IPS-15b (cell line): ENCODE measurements around the gene ATP2C2.

Experiments used
- H3K27me3 ChIP-seq: one replicate; pipeline ENCODE4 v1.6.1; 2013; ENCODE audit warnings: low read length; ENCODE audit not compliant: control insufficient read depth, insufficient read depth
- H3K36me3 ChIP-seq: one replicate; pipeline ENCODE4 v1.6.1; 2013; ENCODE audit warnings: low read length; ENCODE audit not compliant: control insufficient read depth, insufficient read depth
- H3K4me1 ChIP-seq: one replicate; pipeline ENCODE4 v1.6.1; 2013; ENCODE audit warnings: mild to moderate bottlenecking, low read length; ENCODE audit not compliant: control insufficient read depth, insufficient read depth
- H3K4me3 ChIP-seq: one replicate; pipeline ENCODE4 v1.5.1; 2013; ENCODE audit warnings: low read depth, low read length
- H3K9ac ChIP-seq: one replicate; pipeline ENCODE4 v1.6.1; 2013; ENCODE audit warnings: low read depth, mild to moderate bottlenecking, low read length
- H3K9me3 ChIP-seq: one replicate; pipeline ENCODE4 v1.6.1; 2013; ENCODE audit warnings: mild to moderate bottlenecking, low read length; ENCODE audit not compliant: control insufficient read depth, insufficient read depth

Gene ATP2C2

DNA sequence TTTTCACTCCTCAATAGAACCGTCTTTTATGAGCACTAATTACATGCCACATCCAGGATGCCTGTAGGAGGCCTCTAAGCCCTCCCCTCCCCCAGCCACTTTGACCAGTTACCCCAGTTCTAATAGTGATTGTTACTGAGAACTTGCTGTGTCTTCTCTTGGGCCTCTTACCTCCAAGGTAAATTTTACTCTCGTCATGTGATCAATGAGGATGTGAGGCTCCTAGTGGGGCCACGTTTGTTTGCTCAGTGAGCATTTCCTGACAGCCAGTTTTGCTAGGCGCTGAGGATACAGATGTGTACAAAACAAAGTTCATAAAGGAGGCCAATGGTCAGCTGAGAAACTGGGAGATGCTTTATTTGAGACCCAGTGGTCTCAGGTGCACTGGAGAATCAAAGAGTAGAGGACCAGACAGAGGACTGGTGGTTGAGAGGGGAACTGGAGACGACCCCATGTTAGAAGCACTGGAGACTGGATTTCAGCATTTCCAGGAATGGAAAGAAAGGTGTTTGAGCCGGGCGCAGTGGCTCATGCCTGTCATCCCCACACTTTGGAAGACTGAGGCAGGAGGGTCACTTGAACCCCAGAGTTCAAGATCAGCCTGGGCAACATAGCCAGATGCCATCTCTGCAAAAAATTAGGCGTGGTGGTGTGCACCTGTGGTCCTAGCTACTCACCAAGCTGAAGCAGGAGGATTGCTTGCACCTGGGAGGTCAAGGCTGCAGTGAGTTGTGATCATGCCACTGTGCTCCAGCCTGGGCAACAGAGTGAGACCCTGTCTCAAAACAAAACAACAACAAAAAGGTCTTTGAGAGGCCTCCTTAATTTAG, 2.6 kb downstream of the ATP2C2 start:
- Histone ChIP-seq H3K4me3 (no peak overlapping the region), H3K9me3 (no peaks in the 10 kb centered on the region), H3K27me3 (peaks cover 19% of the 10 kb centered on the region), H3K9ac (no peak overlapping the region), H3K36me3 (no peaks in the 10 kb centered on the region), H3K4me1 (peaks cover 7% of the 10 kb centered on the region)

DNA sequence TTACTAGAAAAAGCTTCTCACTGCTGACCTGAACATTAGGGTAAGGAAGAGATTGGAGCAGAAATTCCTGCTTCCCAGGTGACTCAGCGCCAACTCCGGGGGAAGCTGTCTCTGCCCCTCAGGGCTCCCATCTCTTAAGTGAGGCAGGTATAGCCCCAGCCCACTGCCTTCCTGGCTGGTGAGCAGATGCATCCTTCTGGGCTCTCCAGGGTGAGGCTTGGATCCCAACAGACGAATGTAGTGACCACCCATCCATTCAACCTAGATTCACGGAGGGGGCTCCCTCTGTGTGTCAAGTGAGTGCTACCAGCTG, 3.2 kb downstream of the ATP2C2 start:
- Histone ChIP-seq H3K27me3 (peaks cover 19% of the 10 kb centered on the region), H3K9ac (no peak overlapping the region), H3K9me3 (no peaks in the 10 kb centered on the region), H3K4me1 (peaks cover 7% of the 10 kb centered on the region), H3K4me3 (no peak overlapping the region), H3K36me3 (no peaks in the 10 kb centered on the region)

DNA sequence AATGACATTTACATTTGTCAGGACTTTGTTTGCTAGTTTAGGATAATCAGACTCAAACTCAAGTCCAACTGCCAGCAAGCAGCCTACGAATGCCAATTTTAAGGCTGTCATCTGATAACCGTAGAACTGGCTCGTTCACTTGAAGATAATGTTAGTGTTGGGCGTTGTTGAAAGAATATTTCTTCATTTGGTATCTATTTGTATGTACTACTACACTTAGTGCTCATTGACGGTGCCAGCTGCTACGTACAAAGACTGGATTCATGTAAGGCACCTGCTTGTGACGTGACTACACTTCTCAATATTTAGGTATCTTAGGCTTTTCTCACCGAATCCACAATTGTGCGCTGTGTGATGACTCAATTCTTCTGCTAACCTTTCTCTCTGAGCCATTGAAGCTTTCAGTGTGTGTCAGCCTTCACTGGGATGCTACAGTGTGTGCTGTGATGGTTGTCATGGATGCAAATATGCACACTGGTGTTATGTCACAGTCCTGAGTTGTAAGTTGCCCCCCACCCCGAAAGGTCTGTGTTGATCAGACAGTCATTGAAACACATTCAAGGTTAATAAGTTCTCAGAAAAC, 5.7 kb downstream of the ATP2C2 start:
- H3K36me3 ChIP-seq = no peaks in the 10 kb centered on the region
- H3K27me3 ChIP-seq = peaks cover 6% of the 10 kb centered on the region
- H3K9me3 ChIP-seq = no peaks in the 10 kb centered on the region
- no peak overlapping the region for H3K4me3 ChIP-seq
- H3K9ac ChIP-seq = no peak overlapping the region
- peaks cover 9% of the 10 kb centered on the region for H3K4me1 ChIP-seq

DNA sequence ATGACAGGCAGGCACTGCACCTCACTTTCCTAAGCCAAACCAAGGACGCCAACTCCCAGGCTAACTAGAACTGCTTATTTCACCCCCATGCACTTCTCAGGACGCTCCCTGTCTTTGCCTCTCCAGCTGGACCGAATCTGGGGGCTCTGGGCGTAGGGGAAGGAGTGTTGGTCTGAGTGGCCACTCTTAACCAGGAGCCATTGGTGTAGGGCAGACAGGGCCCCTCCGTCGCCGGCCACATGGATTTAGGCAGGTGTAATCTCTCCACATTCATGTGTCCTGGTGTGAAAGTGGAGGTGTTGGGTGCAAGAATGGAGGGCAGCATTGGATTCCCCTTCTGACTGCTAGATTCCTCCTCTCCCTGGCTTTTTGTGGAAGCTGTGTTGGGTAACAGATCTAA, 9.8 kb downstream of the ATP2C2 start:
- Histone ChIP-seq H3K4me1 (peaks cover 17% of the 10 kb centered on the region), H3K27me3 (no peaks in the 10 kb centered on the region), H3K9ac (no peak overlapping the region), H3K4me3 (no peak overlapping the region), H3K9me3 (no peaks in the 10 kb centered on the region), H3K36me3 (no peaks in the 10 kb centered on the region)

DNA sequence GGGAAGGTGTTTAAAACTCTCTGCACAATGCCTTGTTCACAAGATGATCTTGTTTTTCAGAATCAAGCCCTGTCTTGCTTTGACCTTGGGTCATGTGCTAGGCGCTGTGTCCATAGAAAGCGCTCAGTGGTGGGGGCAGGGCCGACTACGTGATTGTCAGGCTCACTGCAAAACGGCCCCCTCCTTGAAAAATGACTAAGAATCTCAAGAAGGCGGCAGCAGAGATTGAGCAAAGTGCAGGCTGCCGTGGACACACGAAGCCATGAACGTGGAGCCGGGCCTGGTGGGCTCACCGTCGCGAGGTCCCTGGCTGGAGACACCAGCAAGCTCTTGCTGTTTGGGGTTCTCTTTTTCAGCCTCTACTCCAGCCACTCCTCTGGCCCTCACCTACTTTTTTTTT, 10.2 kb downstream of the ATP2C2 start:
- no peak overlapping the region for H3K4me3 ChIP-seq
- H3K36me3 ChIP-seq = no peaks in the 10 kb centered on the region
- H3K9ac ChIP-seq = no peak overlapping the region
- peaks cover 17% of the 10 kb centered on the region for H3K4me1 ChIP-seq
- H3K9me3 ChIP-seq = no peaks in the 10 kb centered on the region
- H3K27me3 ChIP-seq = no peaks in the 10 kb centered on the region

DNA sequence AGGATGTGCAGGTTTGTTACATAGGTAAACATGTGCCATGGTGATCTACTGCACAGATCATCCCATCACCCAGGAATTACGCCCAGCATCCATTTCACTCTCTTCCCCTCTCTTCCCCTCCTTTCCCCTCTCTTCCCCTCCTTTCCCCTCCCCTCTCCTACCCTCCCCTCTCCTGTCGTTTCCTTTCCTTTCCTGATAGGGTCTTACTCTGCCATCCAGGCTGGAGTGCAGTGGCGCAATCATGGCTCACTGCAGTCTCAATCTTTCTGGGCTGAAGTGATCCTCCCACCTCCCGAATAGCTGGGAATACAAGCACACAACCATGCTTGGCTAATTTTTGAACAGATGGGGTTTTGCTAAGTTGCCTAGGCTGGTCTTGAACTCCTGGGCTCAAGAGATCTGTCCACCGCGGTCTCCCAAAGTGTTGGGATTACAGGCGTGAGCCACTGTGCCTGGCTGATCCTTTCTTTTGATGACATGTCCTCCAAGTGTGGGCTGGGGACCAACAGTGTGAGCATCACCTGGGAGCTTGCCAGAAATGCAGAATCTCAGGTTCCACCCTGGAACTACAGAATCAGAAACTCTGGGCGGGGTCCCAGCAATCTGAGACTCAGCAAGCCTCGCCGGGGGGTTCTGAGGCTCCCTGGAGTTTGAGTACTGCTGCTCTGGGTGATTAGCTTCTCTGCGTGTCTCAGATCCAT, 10.8 kb downstream of the ATP2C2 start:
- H3K4me3 ChIP-seq = no peak overlapping the region
- H3K36me3 ChIP-seq = no peaks in the 10 kb centered on the region
- no peak overlapping the region for H3K9ac ChIP-seq
- H3K9me3 ChIP-seq = no peaks in the 10 kb centered on the region
- no peaks in the 10 kb centered on the region for H3K27me3 ChIP-seq
- H3K4me1 ChIP-seq = peaks cover 17% of the 10 kb centered on the region

DNA sequence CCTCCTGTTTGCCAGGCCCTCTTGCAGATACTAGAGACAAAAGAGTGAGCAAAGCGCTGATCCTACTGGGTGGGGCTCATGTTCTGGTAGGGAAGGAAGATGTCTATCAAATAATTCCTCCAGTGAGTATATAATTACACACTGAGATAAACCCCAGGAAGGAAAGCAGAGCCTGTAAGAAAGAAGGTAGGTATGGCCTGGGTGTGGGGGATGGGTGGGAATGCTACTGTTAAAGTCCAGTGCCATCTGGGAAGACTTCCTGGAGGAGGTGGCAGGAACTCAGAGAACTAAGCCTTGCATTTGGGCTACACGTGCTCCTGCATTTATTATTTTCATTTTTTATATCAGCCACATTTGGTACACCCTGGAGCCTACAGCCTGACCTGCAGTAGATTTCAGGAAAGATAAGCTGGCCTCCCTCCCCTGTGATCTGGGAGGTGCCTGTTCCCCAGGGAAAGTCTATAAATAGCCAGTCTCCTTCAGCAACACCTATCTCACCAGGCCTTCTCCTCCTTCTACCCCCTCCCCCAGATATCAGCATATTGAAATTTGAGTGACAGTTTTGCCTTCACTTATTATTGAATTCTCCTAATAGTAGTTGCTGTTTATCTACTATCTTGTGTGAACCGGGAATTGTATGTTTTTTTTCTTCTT, 11.5 kb downstream of the ATP2C2 start:
- Histone ChIP-seq H3K27me3 (no peaks in the 10 kb centered on the region), H3K9ac (no peak overlapping the region), H3K9me3 (no peaks in the 10 kb centered on the region), H3K4me1 (peaks cover 17% of the 10 kb centered on the region), H3K4me3 (no peak overlapping the region), H3K36me3 (no peaks in the 10 kb centered on the region)

DNA sequence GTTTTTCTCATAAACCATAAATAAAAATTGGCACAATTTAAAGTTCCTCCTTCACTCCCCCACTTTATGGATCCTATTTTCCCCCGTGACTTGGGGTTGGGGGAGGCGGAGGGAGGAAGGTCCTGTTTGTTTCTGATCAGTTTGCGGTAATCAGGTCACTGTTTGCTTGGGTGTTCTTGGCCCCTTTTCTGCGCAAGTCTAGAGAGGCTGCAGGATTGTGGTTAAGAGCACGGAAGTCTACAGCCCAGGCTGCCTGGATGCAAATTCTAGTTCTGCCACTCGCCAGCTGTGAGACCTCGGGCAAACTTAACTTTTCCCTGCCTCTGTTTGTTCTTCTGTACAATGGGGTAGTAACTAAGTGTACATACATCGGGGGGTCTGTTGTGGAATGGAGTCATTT, 12.1 kb downstream of the ATP2C2 start:
- H3K27me3 ChIP-seq = no peaks in the 10 kb centered on the region
- H3K9ac ChIP-seq = no peak overlapping the region
- H3K4me1 ChIP-seq = peaks cover 17% of the 10 kb centered on the region
- no peaks in the 10 kb centered on the region for H3K9me3 ChIP-seq
- H3K36me3 ChIP-seq = no peaks in the 10 kb centered on the region
- H3K4me3 ChIP-seq = no peak overlapping the region

DNA sequence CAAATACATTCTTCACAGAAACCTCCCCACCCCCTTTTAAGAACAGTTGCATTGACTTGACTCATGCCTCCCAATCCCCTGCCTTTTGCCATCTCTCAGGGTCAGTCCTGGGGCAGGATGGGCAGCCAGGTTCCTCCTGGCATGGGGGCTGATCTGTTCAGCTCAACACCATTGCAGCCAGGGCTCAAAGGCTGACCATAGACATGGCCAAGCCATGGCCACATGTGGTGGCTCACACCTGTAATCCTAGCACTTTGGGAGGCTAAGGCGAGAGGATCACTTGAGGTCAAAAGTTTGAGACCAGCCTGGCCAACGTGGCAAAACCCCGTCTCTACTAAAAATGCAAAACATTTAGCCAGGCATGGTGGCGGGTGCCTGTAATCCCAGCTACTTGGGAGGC, 14.1 kb downstream of the ATP2C2 start:
- Histone ChIP-seq H3K27me3 (no peaks in the 10 kb centered on the region), H3K4me3 (no peak overlapping the region), H3K36me3 (no peaks in the 10 kb centered on the region), H3K4me1 (peaks cover 17% of the 10 kb centered on the region), H3K9me3 (no peaks in the 10 kb centered on the region), H3K9ac (no peak overlapping the region)

DNA sequence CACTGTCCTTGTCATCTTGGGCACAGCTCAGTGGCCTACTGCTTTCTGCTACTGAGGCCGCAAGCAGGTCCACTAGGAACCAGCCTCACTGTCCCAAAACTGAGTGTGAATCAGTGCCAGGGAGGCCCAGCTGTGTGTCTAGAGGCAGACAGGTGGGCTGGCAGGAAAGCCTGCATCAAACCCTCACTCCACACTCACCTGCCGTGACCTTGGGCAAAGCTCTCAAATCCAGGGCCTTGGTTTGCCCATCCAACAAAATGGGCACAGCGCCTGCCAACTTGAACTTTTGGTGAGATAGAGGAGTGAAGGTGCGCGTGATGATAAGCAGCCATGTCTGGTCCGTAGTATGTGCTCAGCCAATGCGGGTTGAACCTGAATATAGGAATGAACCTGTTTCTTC, 14.8 kb downstream of the ATP2C2 start:
- no peak overlapping the region for H3K4me3 ChIP-seq
- H3K36me3 ChIP-seq = no peaks in the 10 kb centered on the region
- no peak overlapping the region for H3K9ac ChIP-seq
- H3K27me3 ChIP-seq = no peaks in the 10 kb centered on the region
- H3K9me3 ChIP-seq = no peaks in the 10 kb centered on the region
- H3K4me1 ChIP-seq = peaks cover 17% of the 10 kb centered on the region

DNA sequence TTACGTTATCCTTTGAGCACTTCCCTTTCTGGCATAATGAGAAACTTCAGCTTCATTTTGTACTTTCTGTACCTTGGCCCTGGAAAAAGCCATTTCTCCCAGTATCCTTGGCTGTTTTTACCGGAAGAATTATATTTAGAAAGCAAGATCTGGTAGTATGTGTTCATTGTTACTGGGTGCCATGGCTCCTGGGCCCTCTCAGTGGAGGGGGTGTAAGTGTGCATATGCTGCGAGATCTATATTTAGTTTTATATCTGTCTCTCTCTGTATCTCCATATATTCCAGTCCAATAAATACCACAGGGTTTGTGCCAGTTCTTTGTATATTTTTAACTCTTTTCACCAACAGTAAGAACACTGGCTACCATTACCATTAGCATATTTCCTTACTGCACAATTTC, 17.7 kb downstream of the ATP2C2 start:
- Histone ChIP-seq H3K27me3 (no peaks in the 10 kb centered on the region), H3K36me3 (no peaks in the 10 kb centered on the region), H3K4me3 (no peak overlapping the region), H3K9ac (no peak overlapping the region), H3K4me1 (no peaks in the 10 kb centered on the region), H3K9me3 (no peaks in the 10 kb centered on the region)
